Activated CD4-positive, alpha-beta memory T cell treated with anti-CD3 and anti-CD28 coated beads for 36 hours (primary cell): ENCODE results near the gene MYL5. TPM values are rescaled to one million over a fixed set of nuclear protein-coding genes. Genes with fewer than 3 reads are reported as not detected.
"Not testable (repeated sequence)": the region's sequence is repeated elsewhere in the genome, so short reads cannot be mapped to it uniquely, and the experiment has no call there.

Experiments used
- CTCF ChIA-PET: fragments of 350-600 bp; sonication (Branson Sonifier 250); formaldehyde crosslinking; loops from one replicate; lab custom pipeline; 2021; ENCODE audit warnings: antibody characterized with exemption, inconsistent platforms; lab: Charles Lee
- POLR2A ChIA-PET: fragments of 350-600 bp; sonication (Branson Sonifier 250); formaldehyde crosslinking; loops from one replicate; lab custom pipeline; 2021; ENCODE audit warnings: antibody characterized with exemption; lab: Charles Lee
- DNase-seq: peaks from one replicate; pipeline ENCODE4 v3.0.0-alpha.2; 2020
- H3K27ac Mint-ChIP-seq: one replicate; pipeline ENCODE4 v1.8.0; 2021; ENCODE audit warnings: mixed read lengths
- H3K27me3 Mint-ChIP-seq: one replicate; pipeline ENCODE4 v1.8.0; 2021; ENCODE audit warnings: mixed read lengths
- H3K36me3 Mint-ChIP-seq: one replicate; pipeline ENCODE4 v1.8.0; 2021; ENCODE audit warnings: mixed read lengths
- H3K4me1 Mint-ChIP-seq: one replicate; pipeline ENCODE4 v1.8.0; 2021; ENCODE audit warnings: low read depth, mixed read lengths
- H3K4me3 Mint-ChIP-seq: one replicate; pipeline ENCODE4 v1.8.0; 2021; ENCODE audit warnings: mild to moderate bottlenecking, mixed read lengths
- H3K9me3 Mint-ChIP-seq: one replicate; pipeline ENCODE4 v1.8.0; 2021; ENCODE audit warnings: mixed read lengths
- intact Hi-C: fragments of 100-400 bp; cut with micrococcal nuclease; formaldehyde crosslinking; loops from one replicate; pipeline ENCODE4 v1.15.1; 2023
- total RNA-seq, 2 experiments: library from RNA; stranded (reverse); gene quantifications; one replicate each; pipeline ENCODE4 v1.2.3, GENCODE V29; 2021

Gene MYL5
- total RNA-seq, 2 experiments from 2014 or later, result 12.4 to 13.0 TPM

DNA sequence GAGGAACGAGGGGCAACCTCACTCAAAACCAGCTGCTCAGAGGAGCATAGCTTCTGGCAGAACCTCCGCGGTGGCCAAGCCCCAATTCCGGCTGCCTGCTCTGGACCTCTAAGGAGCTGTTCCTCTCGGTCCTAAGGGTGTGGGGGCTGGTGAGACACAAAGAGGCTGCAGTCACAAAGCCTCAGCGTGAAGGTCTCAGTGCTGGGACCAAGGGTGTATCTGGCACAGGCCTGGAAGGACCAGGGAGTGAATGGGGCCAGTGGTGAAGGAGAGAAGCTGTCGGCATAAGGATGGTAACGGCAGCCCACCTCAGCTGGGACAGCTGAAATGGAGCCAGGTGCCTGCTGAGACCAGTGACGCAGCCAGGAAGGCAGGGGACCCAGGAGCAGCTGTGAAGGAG is 43.7 kb upstream of the MYL5 start:
- no peaks in the 10 kb centered on the region for H3K27me3 Mint-ChIP-seq
- intact Hi-C loops, result no loop called here
- H3K36me3 Mint-ChIP-seq, result no peaks in the 10 kb centered on the region
- CTCF ChIA-PET, result interaction anchor here (0.7 kb wide), 1 partner anchor 386 kb away, joined by 4 read pairs; no protein-coding TSS in a partner anchor
- POLR2A ChIA-PET, result no interaction called here
- H3K4me3 Mint-ChIP-seq, result no peak overlapping the region
- peaks cover 13% of the 10 kb centered on the region for H3K9me3 Mint-ChIP-seq
- no peak overlapping the region for H3K27ac Mint-ChIP-seq
- H3K4me1 Mint-ChIP-seq, result no peaks in the 10 kb centered on the region
- no peak for DNase-seq

- Mint-ChIP-seq H3K27me3 (no peaks in the 10 kb centered on the region), H3K4me3 (no peak overlapping the region), H3K9me3 (peaks cover 13% of the 10 kb centered on the region), H3K27ac (no peak overlapping the region), H3K4me1 (no peaks in the 10 kb centered on the region), H3K36me3 (no peaks in the 10 kb centered on the region)
- intact Hi-C loops, result no loop called here
- POLR2A ChIA-PET, result no interaction called here
- no peak for DNase-seq
- CTCF ChIA-PET, result no interaction called here
Measured at GRCh38 chr4:632196-632790, 42.0 kb upstream of the MYL5 start.

DNA sequence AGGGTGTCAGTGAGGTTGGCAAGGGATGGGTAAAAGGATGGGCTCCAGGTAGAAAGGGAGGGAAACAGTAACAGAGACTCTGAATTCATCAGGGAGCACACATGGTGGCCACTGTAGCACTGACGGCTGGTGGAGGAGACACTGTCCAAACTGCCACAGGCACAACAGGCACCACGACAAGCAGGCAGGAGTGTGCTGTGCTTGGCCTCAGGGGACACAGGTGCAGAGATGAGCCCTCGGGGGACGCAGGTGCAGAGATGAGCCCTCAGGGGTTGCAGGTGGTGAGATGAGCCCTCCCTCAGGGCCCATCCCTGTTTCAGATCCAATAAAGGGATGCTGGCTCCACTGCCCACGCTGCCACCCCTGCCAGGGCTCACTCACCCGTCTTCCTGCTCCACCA is 41.4 kb upstream of the MYL5 start:
- H3K27me3 Mint-ChIP-seq, result no peaks in the 10 kb centered on the region
- peaks cover 13% of the 10 kb centered on the region for H3K9me3 Mint-ChIP-seq
- no peaks in the 10 kb centered on the region for H3K4me1 Mint-ChIP-seq
- ChIA-PET CTCF (no interaction called here), POLR2A (no interaction called here)
- no peaks in the 10 kb centered on the region for H3K36me3 Mint-ChIP-seq
- H3K4me3 Mint-ChIP-seq, result no peak overlapping the region
- intact Hi-C loops, result no loop called here
- H3K27ac Mint-ChIP-seq, result no peak overlapping the region
- DNase-seq, result no peak

DNA sequence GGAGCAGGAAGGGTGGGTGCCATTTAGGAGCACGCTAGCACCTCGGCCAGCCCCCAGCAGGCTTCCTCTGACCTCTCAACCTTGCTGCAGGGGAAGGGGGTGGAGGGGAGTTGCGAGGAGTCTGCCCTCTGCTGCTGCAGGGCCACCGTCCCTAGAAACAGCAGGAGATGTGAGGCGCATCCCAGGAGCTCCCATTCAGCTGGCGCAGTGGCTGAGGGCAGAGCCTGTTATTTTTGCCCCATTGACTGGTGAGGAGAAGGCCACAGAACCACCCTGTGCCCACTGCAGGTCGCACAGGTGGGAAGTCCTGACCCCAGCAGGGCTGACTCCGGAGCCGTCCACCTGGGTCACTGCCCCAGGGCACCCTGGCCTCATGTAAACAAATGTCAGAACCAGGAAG is 40.9 kb upstream of the MYL5 start:
- peaks cover 13% of the 10 kb centered on the region for H3K9me3 Mint-ChIP-seq
- ChIA-PET CTCF (no interaction called here), POLR2A (no interaction called here)
- DNase-seq, result no peak
- no peaks in the 10 kb centered on the region for H3K36me3 Mint-ChIP-seq
- H3K27me3 Mint-ChIP-seq, result no peaks in the 10 kb centered on the region
- intact Hi-C loops, result no loop called here
- no peaks in the 10 kb centered on the region for H3K4me1 Mint-ChIP-seq
- no peak overlapping the region for H3K27ac Mint-ChIP-seq
- H3K4me3 Mint-ChIP-seq, result no peak overlapping the region

DNA sequence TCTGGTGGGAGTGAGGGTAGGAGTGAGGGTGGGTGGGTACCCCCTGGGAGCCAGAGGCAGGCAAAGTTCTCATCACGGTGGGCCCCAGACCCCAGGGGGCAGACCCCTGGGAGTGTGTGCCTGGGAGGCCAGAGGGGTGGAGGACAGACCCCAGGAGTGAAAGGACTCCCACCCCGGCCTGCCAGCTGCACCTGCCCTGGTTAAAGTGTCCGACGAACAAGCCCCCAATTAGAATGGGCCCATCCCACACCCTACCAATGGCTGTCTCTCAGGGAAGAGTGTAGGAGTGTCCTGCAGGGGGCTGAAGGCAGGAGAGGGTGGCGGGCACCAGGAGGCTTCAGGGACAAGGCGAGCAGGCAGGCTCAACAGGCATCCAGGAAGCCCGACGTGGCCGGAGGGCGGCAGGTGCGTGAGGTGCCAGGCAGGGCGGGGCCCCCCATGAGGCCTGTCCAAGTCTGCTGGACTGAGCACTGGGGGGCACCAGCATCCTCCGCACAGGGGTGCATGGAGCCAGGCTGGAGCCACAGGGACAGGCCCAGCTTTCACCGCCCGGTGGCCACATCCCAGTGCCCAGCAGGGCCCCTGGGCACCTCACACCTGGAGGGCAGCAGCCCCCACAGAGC is 40.3 kb upstream of the MYL5 start:
- no peak for DNase-seq
- intact Hi-C loops, result no loop called here

DNA sequence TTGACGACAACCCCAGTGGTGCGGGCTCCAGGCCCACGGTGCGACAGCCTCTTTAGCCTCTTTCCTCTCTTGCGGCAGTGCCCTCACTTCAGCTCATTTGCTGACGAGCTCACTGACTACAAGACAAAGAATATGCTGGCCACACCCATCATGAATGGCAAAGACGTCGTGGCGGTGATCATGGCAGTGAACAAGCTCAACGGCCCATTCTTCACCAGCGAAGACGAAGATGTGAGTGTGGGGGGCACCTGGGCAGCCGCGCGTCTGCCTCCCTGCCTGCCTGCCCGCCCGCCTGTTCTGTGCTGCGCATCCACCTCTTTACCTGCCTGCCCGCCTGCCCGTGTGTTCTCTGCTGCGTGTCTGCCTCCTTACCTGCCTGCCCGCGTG is 39.8 kb upstream of the MYL5 start:
- no peak for DNase-seq
- no peak overlapping the region for H3K4me3 Mint-ChIP-seq
- H3K36me3 Mint-ChIP-seq, result no peaks in the 10 kb centered on the region
- H3K27me3 Mint-ChIP-seq, result peaks cover 5% of the 10 kb centered on the region
- intact Hi-C loops, result no loop called here
- no peaks in the 10 kb centered on the region for H3K4me1 Mint-ChIP-seq
- ChIA-PET CTCF (no interaction called here), POLR2A (no interaction called here)
- H3K9me3 Mint-ChIP-seq, result peaks cover 13% of the 10 kb centered on the region
- no peak overlapping the region for H3K27ac Mint-ChIP-seq

More for the DNA sequence above, 40.3 kb upstream of the MYL5 start:
- Mint-ChIP-seq H3K36me3 (no peaks in the 10 kb centered on the region), H3K27me3 (peaks cover 3% of the 10 kb centered on the region), H3K27ac (no peak overlapping the region), H3K4me3 (no peak overlapping the region), H3K4me1 (no peaks in the 10 kb centered on the region), H3K9me3 (peaks cover 13% of the 10 kb centered on the region)
- ChIA-PET CTCF (no interaction called here), POLR2A (no interaction called here)

DNA sequence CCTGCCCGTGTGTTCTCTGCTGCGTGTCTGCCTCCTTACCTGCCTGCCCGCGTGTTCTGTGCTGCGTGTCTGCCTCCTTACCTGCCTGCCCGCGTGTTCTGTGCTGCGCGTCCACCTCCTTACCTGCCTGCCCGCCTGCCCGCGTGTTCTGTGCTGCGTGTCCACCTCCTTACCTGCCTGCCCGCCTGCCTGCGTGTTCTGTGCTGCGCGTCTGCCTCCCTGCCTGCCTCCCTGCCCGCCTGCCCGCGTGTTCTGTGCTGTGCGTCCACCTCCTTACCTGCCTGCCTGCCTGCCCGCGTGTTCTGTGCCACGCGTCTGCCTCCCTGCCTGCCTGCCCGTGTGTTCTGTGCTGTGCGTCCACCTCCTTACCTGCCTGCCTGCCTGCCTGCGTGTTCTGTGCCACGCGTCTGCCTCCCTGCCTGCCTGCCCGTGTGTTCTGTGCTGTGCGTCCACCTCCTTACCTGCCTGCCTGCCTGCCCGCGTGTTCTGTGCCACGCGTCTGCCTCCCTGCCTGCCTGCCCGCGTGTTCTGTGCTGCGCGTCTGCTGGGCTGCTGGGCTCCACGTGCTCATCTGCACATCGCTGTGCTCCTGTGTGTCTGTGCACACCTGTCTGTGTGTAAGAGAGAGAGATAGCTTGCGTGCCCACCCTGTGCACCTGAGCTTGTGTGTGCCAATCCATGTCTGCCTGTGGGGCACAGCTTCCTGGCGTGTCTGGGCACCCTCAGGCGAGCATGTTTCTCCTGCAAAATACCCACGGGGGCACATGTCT is 39.1 kb upstream of the MYL5 start:
- peaks cover 13% of the 10 kb centered on the region for H3K9me3 Mint-ChIP-seq
- H3K27me3 Mint-ChIP-seq, H3K36me3 Mint-ChIP-seq, H3K4me3 Mint-ChIP-seq, POLR2A ChIA-PET, CTCF ChIA-PET, DNase-seq, intact Hi-C loops, H3K27ac Mint-ChIP-seq, H3K4me1 Mint-ChIP-seq: not testable (repeated sequence)

GRCh38 chr4:635851-636627 is 38.3 kb upstream of the MYL5 start:
- ChIA-PET CTCF (no interaction called here), POLR2A (no interaction called here)
- intact Hi-C loops, result no loop called here
- no peak for DNase-seq
- peaks cover 9% of the 10 kb centered on the region for H3K27me3 Mint-ChIP-seq
- H3K9me3 Mint-ChIP-seq, result peaks cover 13% of the 10 kb centered on the region
- H3K4me3 Mint-ChIP-seq, result no peak overlapping the region
- no peak overlapping the region for H3K27ac Mint-ChIP-seq
- H3K36me3 Mint-ChIP-seq, result no peaks in the 10 kb centered on the region
- H3K4me1 Mint-ChIP-seq, result no peaks in the 10 kb centered on the region

DNA sequence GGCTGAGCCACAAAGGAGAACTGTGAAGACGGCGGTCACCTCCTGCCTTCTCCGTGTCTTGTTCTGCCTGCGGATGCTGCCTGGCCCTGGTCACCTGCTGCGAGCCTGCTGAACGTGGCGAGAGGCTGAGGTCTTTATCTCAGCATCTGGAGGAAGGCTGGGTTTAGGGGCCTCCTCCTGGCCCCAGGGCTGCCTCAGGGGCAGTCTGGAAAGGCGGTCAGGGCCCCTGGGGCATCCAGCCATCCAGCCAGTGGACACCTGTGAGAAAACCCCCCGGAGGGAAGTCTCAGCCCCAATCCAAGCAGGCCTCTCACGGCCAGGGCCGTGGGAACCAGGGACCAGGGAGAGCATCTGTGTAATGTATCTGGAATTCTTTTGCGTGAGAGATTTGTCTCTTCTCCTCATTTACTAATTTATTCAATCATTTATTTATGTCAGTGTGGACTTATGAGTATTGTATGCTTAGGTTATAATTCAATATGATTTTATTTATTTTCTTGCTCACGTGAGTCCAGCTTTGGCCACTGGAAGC is 37.6 kb upstream of the MYL5 start:
- CTCF ChIA-PET, result no interaction called here
- H3K27ac Mint-ChIP-seq, result no peak overlapping the region
- H3K27me3 Mint-ChIP-seq, result peaks cover 11% of the 10 kb centered on the region
- no peaks in the 10 kb centered on the region for H3K4me1 Mint-ChIP-seq
- H3K9me3 Mint-ChIP-seq, result peaks cover 8% of the 10 kb centered on the region
- no peak for DNase-seq
- intact Hi-C loops, result no loop called here
- no peak overlapping the region for H3K4me3 Mint-ChIP-seq
- POLR2A ChIA-PET, result no interaction called here
- no peaks in the 10 kb centered on the region for H3K36me3 Mint-ChIP-seq

DNA sequence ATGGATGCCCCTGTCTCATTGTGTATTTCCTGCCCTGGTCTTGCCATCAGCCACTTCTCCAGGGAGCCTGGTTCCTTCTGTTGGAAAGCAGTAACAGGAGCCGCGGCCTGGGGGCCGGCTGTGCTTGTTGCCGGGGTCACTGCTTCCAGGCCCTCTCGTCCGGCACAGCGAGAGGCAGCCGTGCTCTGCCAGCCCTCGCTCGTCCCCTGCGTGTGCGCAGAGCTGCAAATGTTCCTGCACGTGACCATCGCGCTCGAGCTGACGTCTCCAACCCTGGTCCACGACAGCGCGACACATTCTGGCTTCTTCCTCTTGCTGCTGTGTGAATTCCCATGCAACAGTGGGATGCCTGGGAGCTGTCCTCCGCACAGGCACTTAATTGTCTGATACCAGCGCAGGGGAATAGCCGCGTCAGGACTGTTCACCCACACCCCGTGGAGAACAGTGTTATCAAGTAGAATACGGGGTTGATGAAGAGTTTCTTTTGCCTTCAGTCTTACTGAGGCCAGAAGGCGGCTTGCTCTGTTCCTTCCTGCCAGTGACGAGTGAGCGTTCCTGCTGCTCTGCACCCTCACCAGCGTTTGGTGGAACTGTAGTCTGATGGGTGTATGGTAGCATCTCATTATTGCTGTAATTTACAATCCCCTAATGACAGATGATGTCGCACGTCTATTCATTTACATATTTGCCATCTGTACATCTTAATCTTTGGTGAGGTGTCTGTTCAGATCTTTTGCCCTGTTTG is 36.6 kb upstream of the MYL5 start:
- POLR2A ChIA-PET, result no interaction called here
- H3K36me3 Mint-ChIP-seq, result no peaks in the 10 kb centered on the region
- peaks cover 2% of the 10 kb centered on the region for H3K9me3 Mint-ChIP-seq
- CTCF ChIA-PET, result no interaction called here
- no peak overlapping the region for H3K4me3 Mint-ChIP-seq
- H3K27me3 Mint-ChIP-seq, result peaks cover 11% of the 10 kb centered on the region
- no peaks in the 10 kb centered on the region for H3K4me1 Mint-ChIP-seq
- no peak overlapping the region for H3K27ac Mint-ChIP-seq
- no peak for DNase-seq
- intact Hi-C loops, result no loop called here

GRCh38 chr4:642366-642765 is 32.0 kb upstream of the MYL5 start:
- H3K9me3 Mint-ChIP-seq, H3K4me3 Mint-ChIP-seq, H3K4me1 Mint-ChIP-seq, intact Hi-C loops, CTCF ChIA-PET, H3K27ac Mint-ChIP-seq, H3K36me3 Mint-ChIP-seq, DNase-seq, POLR2A ChIA-PET: not testable (repeated sequence)
- H3K27me3 Mint-ChIP-seq, result peaks cover 29% of the 10 kb centered on the region
